ENCODE data around the gene CDYL.

GRCh38 chr6:4977468-4977867 lies 201.3 kb downstream of the CDYL start:
- TF ChIP-seq CTCF (IDR thresholded peaks at IDR 0.05) (no peak), POLR2AphosphoS5 (IDR thresholded peaks at IDR 0.05) (no peak)
